Measurements from ENCODE around the gene AACS. TPM values are rescaled to one million over a fixed set of nuclear protein-coding genes. Genes with fewer than 3 reads are reported as not detected.

The AACS gene
- total and polyA plus RNA-seq, 10 of the 15 experiments (the other 5 are each of a cell fraction or from before 2014, with no cell fraction given): 10.1 to 34.0 (median 21.1) TPM

DNA sequence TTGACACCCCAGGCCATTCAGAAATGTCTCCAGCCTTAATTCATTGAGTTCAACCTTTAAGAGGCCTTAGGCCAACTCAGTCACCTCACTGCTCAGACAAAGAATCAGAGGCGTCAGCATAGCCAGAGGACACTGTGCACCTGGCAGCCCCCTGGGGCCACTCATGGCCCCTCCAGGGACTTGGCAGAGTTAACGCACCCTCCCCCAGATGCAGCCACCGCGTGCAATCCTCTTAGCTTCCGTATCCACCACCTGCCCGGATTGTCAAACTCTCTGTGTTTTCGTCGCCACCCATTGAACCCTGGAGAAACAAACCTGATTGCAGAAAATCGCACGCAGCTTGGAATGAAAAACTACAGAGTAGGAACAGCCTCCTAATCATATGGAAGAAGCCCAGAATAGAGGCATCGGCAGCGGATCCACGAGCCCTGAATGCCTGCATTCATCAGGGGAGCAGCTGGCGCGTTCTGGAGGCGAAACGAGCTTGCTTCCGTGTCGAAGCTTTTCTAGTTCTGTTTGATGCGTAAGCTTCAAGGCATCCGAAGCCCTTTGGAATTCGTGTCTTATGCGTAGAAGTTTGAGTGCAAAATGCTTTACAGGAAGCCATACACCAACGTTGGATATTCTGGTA lies 49.4 kb upstream of the AACS start:
- RAD21 ChIA-PET (ENCODE audit: unreplicated experiment): no interaction called here
- peaks cover 28% of the 10 kb centered on the region in 2 experiments; a peak in 3 of 4 replicates for H3K36me3 ChIP-seq (ENCODE audit: control insufficient read depth in 2 of 2, insufficient read depth in 2 of 2, low read length in 1 of 2)
- no peak overlapping the region for H3K9ac ChIP-seq (ENCODE audit: control insufficient read depth, insufficient read depth, low read length)
- H3K79me2 ChIP-seq (ENCODE audit: control insufficient read depth, insufficient read depth, low read length): no peaks in the 10 kb centered on the region; the same call in none of the 2 replicates
- no peaks in the 10 kb centered on the region for H3K27me3 ChIP-seq (replicated peaks in 1 of 2; ENCODE audit: control insufficient read depth in 2 of 2, insufficient read depth in 2 of 2, low read length in 1 of 2)
- FAIRE-seq (no peak), DNase-seq (ENCODE audit: low read depth, low spot score) (no peak), ATAC-seq (no peak)
- BruUV-seq (replicated peaks): TSS peak; percentile 21
- 93% methylated on average over 24 of the region's 24 CpGs for WGBS (ENCODE audit: insufficient coverage, insufficient replicate concordance, low lambda C conversion rate, missing lambda C conversion rate)
- H4K20me1 ChIP-seq (ENCODE audit: control insufficient read depth, insufficient read depth): no peaks in the 10 kb centered on the region; the same call in 1 of the 2 replicates
- SMC1A ChIA-PET (ENCODE audit: uncharacterized antibody, unreplicated experiment): interaction anchor here (0.8 kb wide), 1 partner anchor 10 kb away, joined by 4 read pairs; no protein-coding TSS in a partner anchor
- H3K4me3 ChIP-seq: no peak overlapping the region
- in situ Hi-C loops (cut with MboI): no loop called here
- POLR2A ChIA-PET: no interaction called here
- intact Hi-C loops (cut with micrococcal nuclease; ENCODE audit: unreplicated experiment): no loop called here
- CTCF ChIA-PET: interaction anchor here (1.0 kb wide), 1 partner anchor 21 kb away, joined by 3 read pairs; no protein-coding TSS in a partner anchor
- no peak overlapping the region for H3K27ac ChIP-seq (ENCODE audit: control insufficient read depth, insufficient read depth)
- H3K9me3 ChIP-seq (replicated peaks; ENCODE audit: control insufficient read depth, insufficient read depth, low read length): no peaks in the 10 kb centered on the region
- no peak overlapping the region for H2AFZ ChIP-seq (ENCODE audit: control insufficient read depth, low read depth, low read length)
- H3K4me1 ChIP-seq (ENCODE audit: control insufficient read depth, insufficient read depth, low read length): no peaks in the 10 kb centered on the region
- no peak overlapping the region for H3K4me2 ChIP-seq (ENCODE audit: control insufficient read depth, insufficient read depth)
- TF ChIP-seq, protein P1, sequence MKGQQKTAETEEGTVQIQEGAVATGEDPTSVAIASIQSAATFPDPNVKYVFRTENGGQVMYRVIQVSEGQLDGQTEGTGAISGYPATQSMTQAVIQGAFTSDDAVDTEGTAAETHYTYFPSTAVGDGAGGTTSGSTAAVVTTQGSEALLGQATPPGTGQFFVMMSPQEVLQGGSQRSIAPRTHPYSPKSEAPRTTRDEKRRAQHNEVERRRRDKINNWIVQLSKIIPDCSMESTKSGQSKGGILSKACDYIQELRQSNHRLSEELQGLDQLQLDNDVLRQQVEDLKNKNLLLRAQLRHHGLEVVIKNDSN (IDR thresholded peaks at IDR 0.05; ENCODE audit: borderline replicate concordance, extremely low read length, insufficient read depth, low read depth, low read length): no peak
- TF ChIP-seq, protein P2, sequence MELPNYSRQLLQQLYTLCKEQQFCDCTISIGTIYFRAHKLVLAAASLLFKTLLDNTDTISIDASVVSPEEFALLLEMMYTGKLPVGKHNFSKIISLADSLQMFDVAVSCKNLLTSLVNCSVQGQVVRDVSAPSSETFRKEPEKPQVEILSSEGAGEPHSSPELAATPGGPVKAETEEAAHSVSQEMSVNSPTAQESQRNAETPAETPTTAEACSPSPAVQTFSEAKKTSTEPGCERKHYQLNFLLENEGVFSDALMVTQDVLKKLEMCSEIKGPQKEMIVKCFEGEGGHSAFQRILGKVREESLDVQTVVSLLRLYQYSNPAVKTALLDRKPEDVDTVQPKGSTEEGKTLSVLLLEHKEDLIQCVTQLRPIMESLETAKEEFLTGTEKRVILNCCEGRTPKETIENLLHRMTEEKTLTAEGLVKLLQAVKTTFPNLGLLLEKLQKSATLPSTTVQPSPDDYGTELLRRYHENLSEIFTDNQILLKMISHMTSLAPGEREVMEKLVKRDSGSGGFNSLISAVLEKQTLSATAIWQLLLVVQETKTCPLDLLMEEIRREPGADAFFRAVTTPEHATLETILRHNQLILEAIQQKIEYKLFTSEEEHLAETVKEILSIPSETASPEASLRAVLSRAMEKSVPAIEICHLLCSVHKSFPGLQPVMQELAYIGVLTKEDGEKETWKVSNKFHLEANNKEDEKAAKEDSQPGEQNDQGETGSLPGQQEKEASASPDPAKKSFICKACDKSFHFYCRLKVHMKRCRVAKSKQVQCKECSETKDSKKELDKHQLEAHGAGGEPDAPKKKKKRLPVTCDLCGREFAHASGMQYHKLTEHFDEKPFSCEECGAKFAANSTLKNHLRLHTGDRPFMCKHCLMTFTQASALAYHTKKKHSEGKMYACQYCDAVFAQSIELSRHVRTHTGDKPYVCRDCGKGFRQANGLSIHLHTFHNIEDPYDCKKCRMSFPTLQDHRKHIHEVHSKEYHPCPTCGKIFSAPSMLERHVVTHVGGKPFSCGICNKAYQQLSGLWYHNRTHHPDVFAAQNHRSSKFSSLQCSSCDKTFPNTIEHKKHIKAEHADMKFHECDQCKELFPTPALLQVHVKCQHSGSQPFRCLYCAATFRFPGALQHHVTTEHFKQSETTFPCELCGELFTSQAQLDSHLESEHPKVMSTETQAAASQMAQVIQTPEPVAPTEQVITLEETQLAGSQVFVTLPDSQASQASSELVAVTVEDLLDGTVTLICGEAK (IDR thresholded peaks at IDR 0.05; ENCODE audit: borderline replicate concordance): no peak
- no peak for TF ChIP-seq PAX8 (IDR thresholded peaks at IDR 0.05)
- TF ChIP-seq, protein P3, sequence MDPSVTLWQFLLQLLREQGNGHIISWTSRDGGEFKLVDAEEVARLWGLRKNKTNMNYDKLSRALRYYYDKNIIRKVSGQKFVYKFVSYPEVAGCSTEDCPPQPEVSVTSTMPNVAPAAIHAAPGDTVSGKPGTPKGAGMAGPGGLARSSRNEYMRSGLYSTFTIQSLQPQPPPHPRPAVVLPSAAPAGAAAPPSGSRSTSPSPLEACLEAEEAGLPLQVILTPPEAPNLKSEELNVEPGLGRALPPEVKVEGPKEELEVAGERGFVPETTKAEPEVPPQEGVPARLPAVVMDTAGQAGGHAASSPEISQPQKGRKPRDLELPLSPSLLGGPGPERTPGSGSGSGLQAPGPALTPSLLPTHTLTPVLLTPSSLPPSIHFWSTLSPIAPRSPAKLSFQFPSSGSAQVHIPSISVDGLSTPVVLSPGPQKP (IDR thresholded peaks at IDR 0.05; ENCODE audit: low read depth, low read length): no peak
- TF ChIP-seq JUND (IDR thresholded peaks at IDR 0.05; ENCODE audit: low read depth, low read length): no peak
- TF ChIP-seq CEBPB (IDR thresholded peaks at IDR 0.05; ENCODE audit: borderline replicate concordance in 1 of 2, low read depth in 2 of 2, low read length in 2 of 2): no peak
